ENCODE data around the gene TTC7B.

The TTC7B gene

GRCh38 chr14:90783344-90783743, 32.9 kb downstream of the TTC7B start:
- Histone ChIP-seq H3K9ac (ENCODE audit: low read depth, low read length) (no peak overlapping the region), H4K20me1 (ENCODE audit: insufficient read depth, low read length) (no peaks in the 10 kb centered on the region), H3K4me2 (ENCODE audit: insufficient read depth, low read length) (no peak overlapping the region), H2AFZ (ENCODE audit: low read depth, low read length) (no peak overlapping the region), H3K36me3 (ENCODE audit: insufficient read depth, low read length) (no peaks in the 10 kb centered on the region), H3K4me3 (ENCODE audit: low read depth in 1 of 2, low read length in 2 of 2) (no peak overlapping the region), H3K9me3 (ENCODE audit: insufficient read depth, low read length, severe bottlenecking) (no peaks in the 10 kb centered on the region), H3K27ac (ENCODE audit: low read length) (no peak overlapping the region), H3K4me1 (ENCODE audit: insufficient read depth, low read length) (no peaks in the 10 kb centered on the region), H3K27me3 (ENCODE audit: insufficient read depth, low read length, poor library complexity) (no peaks in the 10 kb centered on the region), H3K79me2 (ENCODE audit: insufficient read depth, low read length) (no peaks in the 10 kb centered on the region)
- no peak for ATAC-seq (ENCODE audit: insufficient read depth, low read depth)
- TF ChIP-seq, protein P1, sequence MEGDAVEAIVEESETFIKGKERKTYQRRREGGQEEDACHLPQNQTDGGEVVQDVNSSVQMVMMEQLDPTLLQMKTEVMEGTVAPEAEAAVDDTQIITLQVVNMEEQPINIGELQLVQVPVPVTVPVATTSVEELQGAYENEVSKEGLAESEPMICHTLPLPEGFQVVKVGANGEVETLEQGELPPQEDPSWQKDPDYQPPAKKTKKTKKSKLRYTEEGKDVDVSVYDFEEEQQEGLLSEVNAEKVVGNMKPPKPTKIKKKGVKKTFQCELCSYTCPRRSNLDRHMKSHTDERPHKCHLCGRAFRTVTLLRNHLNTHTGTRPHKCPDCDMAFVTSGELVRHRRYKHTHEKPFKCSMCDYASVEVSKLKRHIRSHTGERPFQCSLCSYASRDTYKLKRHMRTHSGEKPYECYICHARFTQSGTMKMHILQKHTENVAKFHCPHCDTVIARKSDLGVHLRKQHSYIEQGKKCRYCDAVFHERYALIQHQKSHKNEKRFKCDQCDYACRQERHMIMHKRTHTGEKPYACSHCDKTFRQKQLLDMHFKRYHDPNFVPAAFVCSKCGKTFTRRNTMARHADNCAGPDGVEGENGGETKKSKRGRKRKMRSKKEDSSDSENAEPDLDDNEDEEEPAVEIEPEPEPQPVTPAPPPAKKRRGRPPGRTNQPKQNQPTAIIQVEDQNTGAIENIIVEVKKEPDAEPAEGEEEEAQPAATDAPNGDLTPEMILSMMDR (IDR thresholded peaks at IDR 0.05; ENCODE audit: borderline replicate concordance, extremely low read depth, low read length, poor library complexity, severe bottlenecking) = no peak
- TF ChIP-seq EZH2 (IDR thresholded peaks at IDR 0.05; ENCODE audit: borderline replicate concordance, low read depth, low read length, severe bottlenecking) = no peak
- DNase-seq = no peak

- Histone ChIP-seq H3K36me3 (ENCODE audit: insufficient read depth, low read length) (no peaks in the 10 kb centered on the region), H3K27ac (ENCODE audit: low read length) (no peak overlapping the region), H2AFZ (ENCODE audit: low read depth, low read length) (no peak overlapping the region), H3K9ac (ENCODE audit: low read depth, low read length) (no peak overlapping the region), H3K79me2 (ENCODE audit: insufficient read depth, low read length) (no peaks in the 10 kb centered on the region), H4K20me1 (ENCODE audit: insufficient read depth, low read length) (no peaks in the 10 kb centered on the region), H3K27me3 (ENCODE audit: insufficient read depth, low read length, poor library complexity) (no peaks in the 10 kb centered on the region), H3K4me2 (ENCODE audit: insufficient read depth, low read length) (no peak overlapping the region), H3K9me3 (ENCODE audit: insufficient read depth, low read length, severe bottlenecking) (no peaks in the 10 kb centered on the region), H3K4me3 (ENCODE audit: low read depth in 1 of 2, low read length in 2 of 2) (no peak overlapping the region), H3K4me1 (ENCODE audit: insufficient read depth, low read length) (no peaks in the 10 kb centered on the region)
- DNase-seq (no peak), ATAC-seq (ENCODE audit: insufficient read depth, low read depth) (no peak)
- no peak for TF ChIP-seq EZH2 (IDR thresholded peaks at IDR 0.05; ENCODE audit: borderline replicate concordance, low read depth, low read length, severe bottlenecking)
- TF ChIP-seq, protein P1 (IDR thresholded peaks at IDR 0.05; ENCODE audit: borderline replicate concordance, extremely low read depth, low read length, poor library complexity, severe bottlenecking) = no peak
These were observed 33.3 kb downstream of the TTC7B start for GRCh38 chr14:90782892-90783291.

DNA sequence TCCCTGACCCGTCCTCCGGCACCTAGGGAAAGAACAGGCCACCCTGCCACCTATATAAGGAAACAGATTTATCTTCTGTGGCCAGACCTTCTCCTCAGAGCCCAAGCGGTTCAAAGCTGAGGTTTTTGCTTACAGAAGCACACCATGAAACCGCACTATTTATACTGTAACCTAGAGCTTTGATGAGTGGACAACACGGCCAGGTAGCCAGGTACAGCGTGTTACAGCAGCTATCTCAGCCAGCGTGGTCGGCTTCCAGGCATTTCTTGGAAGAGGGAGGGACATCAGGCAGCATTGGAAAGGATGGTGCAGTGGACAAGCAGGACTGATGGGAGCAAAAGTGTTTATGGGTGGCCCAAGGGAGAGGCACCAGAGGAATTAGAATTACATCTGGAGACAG, 34.4 kb downstream of the TTC7B start:
- no peaks in the 10 kb centered on the region for H3K79me2 ChIP-seq (ENCODE audit: insufficient read depth, low read length)
- TF ChIP-seq, protein P1 (IDR thresholded peaks at IDR 0.05; ENCODE audit: borderline replicate concordance, extremely low read depth, low read length, poor library complexity, severe bottlenecking) = no peak
- TF ChIP-seq EZH2 (IDR thresholded peaks at IDR 0.05; ENCODE audit: borderline replicate concordance, low read depth, low read length, severe bottlenecking) = no peak
- H3K27me3 ChIP-seq (ENCODE audit: insufficient read depth, low read length, poor library complexity) = no peaks in the 10 kb centered on the region
- no peak overlapping the region for H3K4me3 ChIP-seq (ENCODE audit: low read depth in 1 of 2, low read length in 2 of 2)
- H4K20me1 ChIP-seq (ENCODE audit: insufficient read depth, low read length) = no peaks in the 10 kb centered on the region
- H3K27ac ChIP-seq (ENCODE audit: low read length) = no peak overlapping the region
- no peaks in the 10 kb centered on the region for H3K9me3 ChIP-seq (ENCODE audit: insufficient read depth, low read length, severe bottlenecking)
- no peak overlapping the region for H3K9ac ChIP-seq (ENCODE audit: low read depth, low read length)
- ATAC-seq (ENCODE audit: insufficient read depth, low read depth) (no peak), DNase-seq (no peak)
- H3K4me2 ChIP-seq (ENCODE audit: insufficient read depth, low read length) = no peak overlapping the region
- H3K36me3 ChIP-seq (ENCODE audit: insufficient read depth, low read length) = no peaks in the 10 kb centered on the region
- no peaks in the 10 kb centered on the region for H3K4me1 ChIP-seq (ENCODE audit: insufficient read depth, low read length)
- H2AFZ ChIP-seq (ENCODE audit: low read depth, low read length) = no peak overlapping the region

DNA sequence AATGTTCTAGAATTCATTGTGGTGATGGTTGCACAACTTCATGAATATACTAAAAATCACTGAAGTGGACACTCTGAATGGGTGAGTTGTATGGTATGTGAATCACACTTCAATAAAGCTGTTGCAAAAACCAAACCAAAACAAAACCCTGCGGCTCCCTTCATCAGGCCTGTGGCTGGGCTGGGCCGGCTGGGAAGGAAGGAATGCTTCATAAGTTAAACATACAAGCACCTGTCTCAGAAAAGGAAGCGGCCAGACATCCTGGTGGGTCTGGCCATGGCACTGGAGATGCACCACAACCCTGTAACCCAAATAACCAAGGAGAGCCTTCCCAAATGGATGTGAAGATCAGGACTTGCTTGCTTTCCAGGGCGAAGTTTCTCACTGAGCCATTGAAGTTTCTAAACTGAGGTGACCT, 34.9 kb downstream of the TTC7B start:
- Histone ChIP-seq H3K36me3 (ENCODE audit: insufficient read depth, low read length) (no peaks in the 10 kb centered on the region), H2AFZ (ENCODE audit: low read depth, low read length) (no peak overlapping the region), H3K27ac (ENCODE audit: low read length) (no peak overlapping the region), H3K27me3 (ENCODE audit: insufficient read depth, low read length, poor library complexity) (no peaks in the 10 kb centered on the region), H3K9me3 (ENCODE audit: insufficient read depth, low read length, severe bottlenecking) (no peaks in the 10 kb centered on the region), H3K79me2 (ENCODE audit: insufficient read depth, low read length) (no peaks in the 10 kb centered on the region), H4K20me1 (ENCODE audit: insufficient read depth, low read length) (no peaks in the 10 kb centered on the region), H3K4me3 (ENCODE audit: low read depth in 1 of 2, low read length in 2 of 2) (no peak overlapping the region), H3K4me2 (ENCODE audit: insufficient read depth, low read length) (no peak overlapping the region), H3K9ac (ENCODE audit: low read depth, low read length) (no peak overlapping the region), H3K4me1 (ENCODE audit: insufficient read depth, low read length) (no peaks in the 10 kb centered on the region)
- ATAC-seq (ENCODE audit: insufficient read depth, low read depth) (no peak), DNase-seq (no peak)
- TF ChIP-seq, protein P1 (IDR thresholded peaks at IDR 0.05; ENCODE audit: borderline replicate concordance, extremely low read depth, low read length, poor library complexity, severe bottlenecking) = no peak
- no peak for TF ChIP-seq EZH2 (IDR thresholded peaks at IDR 0.05; ENCODE audit: borderline replicate concordance, low read depth, low read length, severe bottlenecking)
